K562 (cell line): Measurements from ENCODE around the gene VAMP4. TPM values are rescaled to one million over a fixed set of nuclear protein-coding genes. Genes with fewer than 3 reads are reported as not detected.
A peak's percentile ranks its signal among the peaks of the same experiment; 100 is the strongest.

Experiments
- CBX3 ChIP-seq, 2 experiments: IDR thresholded peaks; 1 replicate in 1 of 2; 2 replicates in 1 of 2; pipeline ENCODE4 v1.6.1; 2012; ENCODE audit warnings: inconsistent platforms in 2 of 2, low read length in 2 of 2, borderline replicate concordance in 1 of 2, control low read depth in 1 of 2
- CCNT2 ChIP-seq: IDR thresholded peaks from 2 replicates; pipeline ENCODE4 v1.6.1; 2011; ENCODE audit warnings: borderline replicate concordance, low read depth, mild to moderate bottlenecking, moderate library complexity, mixed read lengths, low read length; ENCODE audit not compliant: insufficient read length; ENCODE audit errors: extremely low read depth
- MEIS2 ChIP-seq: fragments of 450-650 bp; IDR thresholded peaks from 2 replicates; pipeline ENCODE4 v1.6.1; 2014; ENCODE audit warnings: mild to moderate bottlenecking; ENCODE audit not compliant: partially characterized antibody
- NFIX ChIP-seq: fragments of 250-450 bp; sonication (Bioruptor Pico); IDR thresholded peaks from 2 replicates; pipeline ENCODE4 v1.4.0; 2020; ENCODE audit warnings: low read depth, mild to moderate bottlenecking, moderate library complexity
- NR1H2 ChIP-seq: sonication (generic); formaldehyde crosslinking; IDR thresholded peaks from 2 replicates; pipeline ENCODE4 v1.4.0; 2020; ENCODE audit warnings: mild to moderate bottlenecking, missing genetic modification reagents
- NR3C1 ChIP-seq: sonication (generic); formaldehyde crosslinking; IDR thresholded peaks from 2 replicates; pipeline ENCODE4 v1.8.1; 2022; ENCODE audit warnings: missing genetic modification reagents
- PTRF ChIP-seq: fragments of 450-650 bp; IDR thresholded peaks from 2 replicates; pipeline ENCODE4 v1.6.1; 2016; ENCODE audit warnings: mild to moderate bottlenecking, missing genetic modification characterization, missing compliant biosample characterization
- RB1 ChIP-seq: fragments of 450-650 bp; IDR thresholded peaks from 2 replicates; pipeline ENCODE4 v1.6.1; 2017; ENCODE audit warnings: low read depth, mild to moderate bottlenecking
- SETDB1 ChIP-seq: IDR thresholded peaks from one replicate; pipeline ENCODE4 v1.6.1; 2012; ENCODE audit warnings: low read length, control low read depth, inconsistent platforms
- SIRT6 ChIP-seq: IDR thresholded peaks from one replicate; pipeline ENCODE4 v1.6.1; 2012; ENCODE audit warnings: low read depth, mild to moderate bottlenecking, control low read depth, inconsistent platforms, low read length, moderate library complexity
- SOX6 ChIP-seq: fragments of 450-650 bp; IDR thresholded peaks from 2 replicates; pipeline ENCODE4 v1.6.1; 2014; ENCODE audit warnings: mild to moderate bottlenecking
- TCF7 ChIP-seq: sonication (generic); IDR thresholded peaks from 2 replicates; pipeline ENCODE4 v1.6.1; 2016; ENCODE audit warnings: antibody characterized with exemption, borderline replicate concordance
- ZKSCAN3 ChIP-seq: fragments of 250-450 bp; sonication (Bioruptor Pico); IDR thresholded peaks from 2 replicates; pipeline ENCODE4 v1.4.0; 2020
- ZNF121 ChIP-seq: sonication (generic); formaldehyde crosslinking; conservative IDR thresholded peaks from 2 replicates; pipeline ENCODE4 v1.8.0; 2022; ENCODE audit warnings: missing genetic modification reagents
- ZNF175 ChIP-seq: fragments of 200-800 bp; sonication (Bioruptor generic); IDR thresholded peaks from 2 replicates; pipeline ENCODE4 v1.6.1; 2016; ENCODE audit warnings: low read depth, mild to moderate bottlenecking, missing genetic modification characterization, missing compliant biosample characterization
- polyA plus RNA-seq, 8 experiments: library from polyadenylated mRNA; depleted of rRNA in 4 of 8; stranded (reverse) in 5 of 8; unstranded in 3 of 8; fragments of >200 nt; fragmentation: Nextera tagmentation in 2 of 8; fragmentation: Illumina TruSeq in 1 of 8; extraction: Ambion mirVana in 2 of 8; extraction: Trizol in 1 of 8; gene quantifications; 2 replicates each; pipeline versions ENCODE4 v1.2.1 to v1.2.3, GENCODE V29; 2011 to 2014; ENCODE audit warnings: inconsistent platforms in 1 of 8, missing spikeins in 1 of 8
- total RNA-seq, 7 experiments: library from RNA; depleted of rRNA in 6 of 7; stranded (reverse); fragments of >200 nt in 6 of 7; fragmentation: Illumina TruSeq in 2 of 7; extraction: Trizol in 2 of 7; gene quantifications; 2 replicates each; pipeline versions ENCODE4 v1.2.1 to v1.2.3, GENCODE V29; 2011 to 2021; ENCODE audit warnings: low replicate concordance in 1 of 7
- TF ChIP-seq, protein P1 (sequence below), 2 experiments: fragments of 450-650 bp; IDR thresholded peaks; 2 replicates each; pipeline ENCODE4 v1.6.1; 2016
- TF ChIP-seq, protein P2 (sequence below), 3 experiments: fragments of 200-800 bp in 1 of 3; fragments of 250-450 bp in 1 of 3; fragments of 450-650 bp in 1 of 3; sonication (Bioruptor Pico) in 1 of 3; sonication (Bioruptor generic) in 1 of 3; formaldehyde crosslinking in 1 of 3; IDR thresholded peaks; 2 replicates each; pipeline versions ENCODE4 v1.6.1 to v1.8.0; 2016 to 2022; ENCODE audit warnings: mild to moderate bottlenecking in 2 of 3, missing genetic modification characterization in 2 of 3, missing compliant biosample characterization in 1 of 3, moderate library complexity in 1 of 3
- TF ChIP-seq, protein P3 (sequence below), 2 experiments: fragments of 450-650 bp; IDR thresholded peaks; 2 replicates each; pipeline ENCODE4 v1.6.1; 2018; ENCODE audit warnings: mild to moderate bottlenecking in 2 of 2, low read depth in 1 of 2; ENCODE audit not compliant: partially characterized antibody in 2 of 2

VAMP4 gene
- total and polyA plus RNA-seq, 9 of the 15 experiments (the other 6 are each of a cell fraction or from before 2014, with no cell fraction given), result 3.3 to 21.4 (median 11.9) TPM

DNA sequence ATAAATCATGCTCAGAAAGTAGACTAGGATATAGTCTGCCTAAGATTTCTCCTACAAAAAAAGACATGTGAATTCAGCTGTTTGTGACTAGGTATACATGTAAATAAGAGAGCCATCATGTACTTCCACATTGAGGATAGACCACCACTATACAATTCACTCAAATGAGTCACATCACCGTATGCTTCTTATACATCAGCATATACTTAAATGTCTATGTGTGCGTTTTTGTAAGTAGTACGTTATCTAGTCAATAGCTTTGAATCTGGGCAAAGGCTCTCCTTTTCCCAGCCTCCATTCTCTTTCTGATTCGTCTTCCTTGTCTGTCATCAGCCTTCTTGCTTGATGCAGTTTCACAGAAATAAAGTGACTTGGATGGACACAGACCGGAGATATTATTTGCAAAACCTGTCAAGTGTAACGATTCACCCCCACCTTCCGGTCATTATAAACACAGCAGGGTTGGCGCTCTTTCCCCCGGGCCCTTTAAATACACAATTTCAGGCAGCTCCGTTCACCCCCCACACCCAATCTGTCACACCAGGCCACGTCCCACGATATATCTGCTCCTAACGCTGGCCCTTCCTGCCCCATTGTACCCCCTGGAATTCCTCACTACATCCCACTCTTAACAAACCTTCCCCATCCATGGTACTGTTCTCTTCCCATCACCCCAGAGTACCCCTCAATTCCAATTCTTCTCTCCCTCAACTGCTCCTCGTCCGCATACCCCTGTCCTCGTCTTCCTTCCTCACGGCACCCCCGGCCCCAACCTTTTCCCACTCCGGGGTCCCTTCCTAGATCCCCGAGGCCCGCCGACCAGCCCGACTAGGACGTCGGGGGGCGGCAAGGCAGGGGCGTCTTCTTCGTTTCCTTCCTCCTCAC lies 636 bp downstream of the VAMP4 start (continued):
- 0 out of 2 replicates have a peak, but pooled peaks have one; percentile 2 for TF ChIP-seq NFIX (CRISPR knock-in tag)
- TF ChIP-seq, protein P1, sequence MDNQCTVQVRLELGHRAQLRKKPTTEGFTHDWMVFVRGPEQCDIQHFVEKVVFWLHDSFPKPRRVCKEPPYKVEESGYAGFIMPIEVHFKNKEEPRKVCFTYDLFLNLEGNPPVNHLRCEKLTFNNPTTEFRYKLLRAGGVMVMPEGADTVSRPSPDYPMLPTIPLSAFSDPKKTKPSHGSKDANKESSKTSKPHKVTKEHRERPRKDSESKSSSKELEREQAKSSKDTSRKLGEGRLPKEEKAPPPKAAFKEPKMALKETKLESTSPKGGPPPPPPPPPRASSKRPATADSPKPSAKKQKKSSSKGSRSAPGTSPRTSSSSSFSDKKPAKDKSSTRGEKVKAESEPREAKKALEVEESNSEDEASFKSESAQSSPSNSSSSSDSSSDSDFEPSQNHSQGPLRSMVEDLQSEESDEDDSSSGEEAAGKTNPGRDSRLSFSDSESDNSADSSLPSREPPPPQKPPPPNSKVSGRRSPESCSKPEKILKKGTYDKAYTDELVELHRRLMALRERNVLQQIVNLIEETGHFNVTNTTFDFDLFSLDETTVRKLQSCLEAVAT (IDR thresholded peaks at IDR 0.05), result peak in 1 of 2 experiments; percentile 38; a peak in 1 of 4 replicates
- TF ChIP-seq RB1, result peak; percentile 32; the same call in 1 of the 2 replicates
- TF ChIP-seq, protein P2, sequence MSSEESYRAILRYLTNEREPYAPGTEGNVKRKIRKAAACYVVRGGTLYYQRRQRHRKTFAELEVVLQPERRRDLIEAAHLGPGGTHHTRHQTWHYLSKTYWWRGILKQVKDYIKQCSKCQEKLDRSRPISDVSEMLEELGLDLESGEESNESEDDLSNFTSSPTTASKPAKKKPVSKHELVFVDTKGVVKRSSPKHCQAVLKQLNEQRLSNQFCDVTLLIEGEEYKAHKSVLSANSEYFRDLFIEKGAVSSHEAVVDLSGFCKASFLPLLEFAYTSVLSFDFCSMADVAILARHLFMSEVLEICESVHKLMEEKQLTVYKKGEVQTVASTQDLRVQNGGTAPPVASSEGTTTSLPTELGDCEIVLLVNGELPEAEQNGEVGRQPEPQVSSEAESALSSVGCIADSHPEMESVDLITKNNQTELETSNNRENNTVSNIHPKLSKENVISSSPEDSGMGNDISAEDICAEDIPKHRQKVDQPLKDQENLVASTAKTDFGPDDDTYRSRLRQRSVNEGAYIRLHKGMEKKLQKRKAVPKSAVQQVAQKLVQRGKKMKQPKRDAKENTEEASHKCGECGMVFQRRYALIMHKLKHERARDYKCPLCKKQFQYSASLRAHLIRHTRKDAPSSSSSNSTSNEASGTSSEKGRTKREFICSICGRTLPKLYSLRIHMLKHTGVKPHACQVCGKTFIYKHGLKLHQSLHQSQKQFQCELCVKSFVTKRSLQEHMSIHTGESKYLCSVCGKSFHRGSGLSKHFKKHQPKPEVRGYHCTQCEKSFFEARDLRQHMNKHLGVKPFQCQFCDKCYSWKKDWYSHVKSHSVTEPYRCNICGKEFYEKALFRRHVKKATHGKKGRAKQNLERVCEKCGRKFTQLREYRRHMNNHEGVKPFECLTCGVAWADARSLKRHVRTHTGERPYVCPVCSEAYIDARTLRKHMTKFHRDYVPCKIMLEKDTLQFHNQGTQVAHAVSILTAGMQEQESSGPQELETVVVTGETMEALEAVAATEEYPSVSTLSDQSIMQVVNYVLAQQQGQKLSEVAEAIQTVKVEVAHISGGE (CRISPR knock-in tag; IDR thresholded peaks at IDR 0.05), result no peak; a peak in 1 of 6 replicates
- no peak for TF ChIP-seq NR1H2 (CRISPR knock-in tag)
- no peak for TF ChIP-seq ZKSCAN3 (CRISPR knock-in tag)
- no peak for TF ChIP-seq CCNT2
- TF ChIP-seq SOX6, result no peak
- no peak for TF ChIP-seq SETDB1
- TF ChIP-seq ZNF175 (CRISPR knock-in tag), result no peak
- TF ChIP-seq ZNF121 (CRISPR knock-in tag), result no peak
- no peak for TF ChIP-seq PTRF
- TF ChIP-seq NR3C1 (CRISPR knock-in tag), result no peak
- TF ChIP-seq, protein P3, sequence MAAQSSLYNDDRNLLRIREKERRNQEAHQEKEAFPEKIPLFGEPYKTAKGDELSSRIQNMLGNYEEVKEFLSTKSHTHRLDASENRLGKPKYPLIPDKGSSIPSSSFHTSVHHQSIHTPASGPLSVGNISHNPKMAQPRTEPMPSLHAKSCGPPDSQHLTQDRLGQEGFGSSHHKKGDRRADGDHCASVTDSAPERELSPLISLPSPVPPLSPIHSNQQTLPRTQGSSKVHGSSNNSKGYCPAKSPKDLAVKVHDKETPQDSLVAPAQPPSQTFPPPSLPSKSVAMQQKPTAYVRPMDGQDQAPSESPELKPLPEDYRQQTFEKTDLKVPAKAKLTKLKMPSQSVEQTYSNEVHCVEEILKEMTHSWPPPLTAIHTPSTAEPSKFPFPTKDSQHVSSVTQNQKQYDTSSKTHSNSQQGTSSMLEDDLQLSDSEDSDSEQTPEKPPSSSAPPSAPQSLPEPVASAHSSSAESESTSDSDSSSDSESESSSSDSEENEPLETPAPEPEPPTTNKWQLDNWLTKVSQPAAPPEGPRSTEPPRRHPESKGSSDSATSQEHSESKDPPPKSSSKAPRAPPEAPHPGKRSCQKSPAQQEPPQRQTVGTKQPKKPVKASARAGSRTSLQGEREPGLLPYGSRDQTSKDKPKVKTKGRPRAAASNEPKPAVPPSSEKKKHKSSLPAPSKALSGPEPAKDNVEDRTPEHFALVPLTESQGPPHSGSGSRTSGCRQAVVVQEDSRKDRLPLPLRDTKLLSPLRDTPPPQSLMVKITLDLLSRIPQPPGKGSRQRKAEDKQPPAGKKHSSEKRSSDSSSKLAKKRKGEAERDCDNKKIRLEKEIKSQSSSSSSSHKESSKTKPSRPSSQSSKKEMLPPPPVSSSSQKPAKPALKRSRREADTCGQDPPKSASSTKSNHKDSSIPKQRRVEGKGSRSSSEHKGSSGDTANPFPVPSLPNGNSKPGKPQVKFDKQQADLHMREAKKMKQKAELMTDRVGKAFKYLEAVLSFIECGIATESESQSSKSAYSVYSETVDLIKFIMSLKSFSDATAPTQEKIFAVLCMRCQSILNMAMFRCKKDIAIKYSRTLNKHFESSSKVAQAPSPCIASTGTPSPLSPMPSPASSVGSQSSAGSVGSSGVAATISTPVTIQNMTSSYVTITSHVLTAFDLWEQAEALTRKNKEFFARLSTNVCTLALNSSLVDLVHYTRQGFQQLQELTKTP (IDR thresholded peaks at IDR 0.05; ENCODE audit: low read depth in 1 of 2, partially characterized antibody in 2 of 2), result peak in 1 of 2 experiments; percentile 30
- no peak for TF ChIP-seq SIRT6
- TF ChIP-seq MEIS2, result peak; percentile 84
- TF ChIP-seq TCF7, result no peak
- no peak for TF ChIP-seq CBX3 (IDR thresholded peaks at IDR 0.05; ENCODE audit: borderline replicate concordance in 1 of 2, low read length in 2 of 2)
